HL-60 (cell line): ENCODE measurements around the gene SULT1B1.

ENCODE experiments used
- DNase-seq, 2 experiments: peaks; one replicate each; pipeline ENCODE4 v3.0.0-alpha.2; 2010 to 2020; ENCODE audit warnings: low read depth in 1 of 2, low spot score in 1 of 2
- H3K27ac ChIP-seq: fragments of 250-450 bp; sonication (Bioruptor Pico); replicated peaks from 2 replicates; pipeline ENCODE4 v1.5.1; 2020; ENCODE audit warnings: mild to moderate bottlenecking, moderate library complexity
- H3K27me3 ChIP-seq: fragments of 250-450 bp; sonication (Bioruptor Pico); 2 replicates; pipeline ENCODE4 v1.5.1; 2021; ENCODE audit warnings: mild to moderate bottlenecking, moderate library complexity; ENCODE audit not compliant: insufficient read depth, poor library complexity, severe bottlenecking
- H3K4me3 ChIP-seq: replicated peaks from 2 replicates; pipeline ENCODE4 v1.5.1; 2011; ENCODE audit warnings: mild to moderate bottlenecking, control low read depth, low read length; ENCODE audit not compliant: insufficient read depth
- GABPA ChIP-seq: IDR thresholded peaks from 2 replicates; pipeline ENCODE4 v1.6.1; 2012; ENCODE audit warnings: low read depth
- POLR2AphosphoS5 ChIP-seq: IDR thresholded peaks from 2 replicates; pipeline ENCODE4 v1.6.1; 2012; ENCODE audit warnings: low read depth
- SPI1 ChIP-seq: IDR thresholded peaks from 2 replicates; pipeline ENCODE4 v1.6.1; 2012; ENCODE audit warnings: low read depth, mild to moderate bottlenecking, borderline replicate concordance
- long read RNA-seq: library from polyadenylated mRNA; unstranded; transcript quantifications from one replicate; pipeline ENCODE4 v2.0.0, GENCODE V29; 2020
- TF ChIP-seq, protein P1 (sequence below): IDR thresholded peaks from 2 replicates; pipeline ENCODE4 v1.6.1; 2012; ENCODE audit warnings: low read depth; ENCODE audit not compliant: insufficient replicate concordance
- TF ChIP-seq, protein P2 (sequence below): IDR thresholded peaks from one replicate; pipeline ENCODE4 v1.5.1; 2011; ENCODE audit warnings: low read length, control low read depth, inconsistent platforms; ENCODE audit not compliant: insufficient read depth

Gene SULT1B1
- long read RNA-seq: 0 reads

- Histone ChIP-seq H3K27me3 (no peaks in the 10 kb centered on the region), H3K27ac (peak within 1 kb of the TSS; percentile 68), H3K4me3 (no peak within 1 kb of the TSS)
- TF ChIP-seq, protein P1, sequence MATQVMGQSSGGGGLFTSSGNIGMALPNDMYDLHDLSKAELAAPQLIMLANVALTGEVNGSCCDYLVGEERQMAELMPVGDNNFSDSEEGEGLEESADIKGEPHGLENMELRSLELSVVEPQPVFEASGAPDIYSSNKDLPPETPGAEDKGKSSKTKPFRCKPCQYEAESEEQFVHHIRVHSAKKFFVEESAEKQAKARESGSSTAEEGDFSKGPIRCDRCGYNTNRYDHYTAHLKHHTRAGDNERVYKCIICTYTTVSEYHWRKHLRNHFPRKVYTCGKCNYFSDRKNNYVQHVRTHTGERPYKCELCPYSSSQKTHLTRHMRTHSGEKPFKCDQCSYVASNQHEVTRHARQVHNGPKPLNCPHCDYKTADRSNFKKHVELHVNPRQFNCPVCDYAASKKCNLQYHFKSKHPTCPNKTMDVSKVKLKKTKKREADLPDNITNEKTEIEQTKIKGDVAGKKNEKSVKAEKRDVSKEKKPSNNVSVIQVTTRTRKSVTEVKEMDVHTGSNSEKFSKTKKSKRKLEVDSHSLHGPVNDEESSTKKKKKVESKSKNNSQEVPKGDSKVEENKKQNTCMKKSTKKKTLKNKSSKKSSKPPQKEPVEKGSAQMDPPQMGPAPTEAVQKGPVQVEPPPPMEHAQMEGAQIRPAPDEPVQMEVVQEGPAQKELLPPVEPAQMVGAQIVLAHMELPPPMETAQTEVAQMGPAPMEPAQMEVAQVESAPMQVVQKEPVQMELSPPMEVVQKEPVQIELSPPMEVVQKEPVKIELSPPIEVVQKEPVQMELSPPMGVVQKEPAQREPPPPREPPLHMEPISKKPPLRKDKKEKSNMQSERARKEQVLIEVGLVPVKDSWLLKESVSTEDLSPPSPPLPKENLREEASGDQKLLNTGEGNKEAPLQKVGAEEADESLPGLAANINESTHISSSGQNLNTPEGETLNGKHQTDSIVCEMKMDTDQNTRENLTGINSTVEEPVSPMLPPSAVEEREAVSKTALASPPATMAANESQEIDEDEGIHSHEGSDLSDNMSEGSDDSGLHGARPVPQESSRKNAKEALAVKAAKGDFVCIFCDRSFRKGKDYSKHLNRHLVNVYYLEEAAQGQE: no peak
- TF ChIP-seq GABPA (no peak), SPI1 (peak; percentile 38; the same call in 1 of the 2 replicates)
- peak in 1 of 2 experiments; percentile 76 for DNase-seq
Observed at GRCh38 chr4:69760455-69760854, at the start of gene SULT1B1. SULT1B1 (minus strand) TSS chr4:69760620; CDS start chr4:69755217, 5,403 bp downstream.

- no peak for TF ChIP-seq SPI1
- TF ChIP-seq, protein P1: no peak
- no peak for TF ChIP-seq POLR2AphosphoS5
- TF ChIP-seq, protein P2, sequence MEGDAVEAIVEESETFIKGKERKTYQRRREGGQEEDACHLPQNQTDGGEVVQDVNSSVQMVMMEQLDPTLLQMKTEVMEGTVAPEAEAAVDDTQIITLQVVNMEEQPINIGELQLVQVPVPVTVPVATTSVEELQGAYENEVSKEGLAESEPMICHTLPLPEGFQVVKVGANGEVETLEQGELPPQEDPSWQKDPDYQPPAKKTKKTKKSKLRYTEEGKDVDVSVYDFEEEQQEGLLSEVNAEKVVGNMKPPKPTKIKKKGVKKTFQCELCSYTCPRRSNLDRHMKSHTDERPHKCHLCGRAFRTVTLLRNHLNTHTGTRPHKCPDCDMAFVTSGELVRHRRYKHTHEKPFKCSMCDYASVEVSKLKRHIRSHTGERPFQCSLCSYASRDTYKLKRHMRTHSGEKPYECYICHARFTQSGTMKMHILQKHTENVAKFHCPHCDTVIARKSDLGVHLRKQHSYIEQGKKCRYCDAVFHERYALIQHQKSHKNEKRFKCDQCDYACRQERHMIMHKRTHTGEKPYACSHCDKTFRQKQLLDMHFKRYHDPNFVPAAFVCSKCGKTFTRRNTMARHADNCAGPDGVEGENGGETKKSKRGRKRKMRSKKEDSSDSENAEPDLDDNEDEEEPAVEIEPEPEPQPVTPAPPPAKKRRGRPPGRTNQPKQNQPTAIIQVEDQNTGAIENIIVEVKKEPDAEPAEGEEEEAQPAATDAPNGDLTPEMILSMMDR: no peak
- no peak for TF ChIP-seq GABPA
- no peak for DNase-seq
- H3K27me3 ChIP-seq: no peaks in the 10 kb centered on the region
- no peak overlapping the region for H3K4me3 ChIP-seq
- no peak overlapping the region for H3K27ac ChIP-seq
Observed at GRCh38 chr4:69800599-69800998, 40.2 kb upstream of the SULT1B1 start.

GRCh38 chr4:69799337-69799736, 38.9 kb upstream of the SULT1B1 start:
- Histone ChIP-seq H3K4me3 (no peak overlapping the region), H3K27me3 (no peaks in the 10 kb centered on the region), H3K27ac (no peak overlapping the region)
- no peak for DNase-seq
- TF ChIP-seq, protein P2: no peak
- TF ChIP-seq, protein P1: no peak
- TF ChIP-seq GABPA (no peak), SPI1 (no peak), POLR2AphosphoS5 (no peak)
